HG03025 (cell line): ENCODE data around the gene FCRL2.

Experiments
- ATAC-seq: cut with Tn5 transposase; IDR thresholded peaks from one replicate; pipeline ENCODE4 v1.9.1; 2021; ENCODE audit warnings: mild to moderate bottlenecking, moderate library complexity; ENCODE audit not compliant: unreplicated experiment, low FRiP score

FCRL2 gene

GRCh38 chr1:157696966-157697628 lies 79.8 kb downstream of the FCRL2 start:
- no peak for ATAC-seq
